VCaP (cell line): ENCODE data around the gene BHLHE41.
A peak's percentile ranks its signal among the peaks of the same experiment; 100 is the strongest.

Experiments used
- H3K27ac ChIP-seq: fragments of 450-650 bp; 2 replicates; pipeline ENCODE4 v1.5.1; 2017
- CTCF ChIP-seq: fragments of 450-650 bp; conservative IDR thresholded peaks from 2 replicates; pipeline ENCODE4 v1.5.1; 2017; ENCODE audit warnings: mild to moderate bottlenecking, moderate library complexity

The BHLHE41 gene

GRCh38 chr12:26158078-26158764 is 33.4 kb upstream of the BHLHE41 start:
- no peak for TF ChIP-seq CTCF
- H3K27ac ChIP-seq = no peak overlapping the region

- H3K27ac ChIP-seq = 0 out of 2 replicates have a peak overlapping the region, but pooled peaks have one; percentile 12
- TF ChIP-seq CTCF = no peak
Observed at GRCh38 chr12:26157001-26157400, 32.2 kb upstream of the BHLHE41 start.

GRCh38 chr12:26156201-26156871 is 31.5 kb upstream of the BHLHE41 start:
- 0 out of 2 replicates have a peak overlapping the region, but pooled peaks have one; percentile 12 for H3K27ac ChIP-seq
- no peak for TF ChIP-seq CTCF

GRCh38 chr12:26153421-26154154 is 28.8 kb upstream of the BHLHE41 start:
- H3K27ac ChIP-seq = no peak overlapping the region
- no peak for TF ChIP-seq CTCF

GRCh38 chr12:26152507-26153102 is 27.8 kb upstream of the BHLHE41 start:
- H3K27ac ChIP-seq = no peak overlapping the region
- TF ChIP-seq CTCF = no peak

GRCh38 chr12:26150736-26151450 is 26.1 kb upstream of the BHLHE41 start:
- TF ChIP-seq CTCF = no peak
- no peak overlapping the region for H3K27ac ChIP-seq
